Fibroblast of lung (primary cell): ENCODE results near the gene EXOC6B. TPM values are rescaled to one million over a fixed set of nuclear protein-coding genes. Genes with fewer than 3 reads are reported as not detected.

Experiments
- DNase-seq, 2 donors: peaks; one replicate each; pipeline versions ENCODE4 v3.0.0 to v3.0.0-alpha.2; 2010; ENCODE audit warnings: low read depth in 2 of 2
- H2AFZ ChIP-seq: 2 replicates; pipeline ENCODE4 v1.5.1; 2012; ENCODE audit warnings: low read length, control low read depth, inconsistent platforms
- H3K27ac ChIP-seq: 2 replicates; pipeline ENCODE4 v1.5.1; 2011; ENCODE audit warnings: low read length, control low read depth; ENCODE audit not compliant: insufficient read depth
- H3K27me3 ChIP-seq: 2 replicates; pipeline ENCODE4 v1.5.1; 2011; ENCODE audit warnings: mild to moderate bottlenecking, low read length; ENCODE audit not compliant: control insufficient read depth, insufficient read depth
- H3K36me3 ChIP-seq: 2 replicates; pipeline ENCODE4 v1.5.1; 2011; ENCODE audit warnings: low read length; ENCODE audit not compliant: control insufficient read depth, insufficient read depth
- H3K4me1 ChIP-seq: 2 replicates; pipeline ENCODE4 v1.5.1; 2011; ENCODE audit warnings: low read length; ENCODE audit not compliant: control insufficient read depth, insufficient read depth; ENCODE audit errors: extremely low read depth
- H3K4me2 ChIP-seq: 2 replicates; pipeline ENCODE4 v1.5.1; 2011; ENCODE audit warnings: low read length, control low read depth; ENCODE audit not compliant: insufficient read depth; ENCODE audit errors: extremely low read depth
- H3K4me3 ChIP-seq, 4 experiments: fragments of 200-600 bp in 1 of 4; sonication (generic) in 1 of 4; replicated peaks in 1 of 4; 2 replicates each; pipeline ENCODE4 v1.5.1; 2011 to 2016; ENCODE audit warnings: low read length in 4 of 4, low read depth in 3 of 4, mild to moderate bottlenecking in 3 of 4, control low read depth in 2 of 4, inconsistent platforms in 1 of 4, mixed read lengths in 1 of 4; ENCODE audit not compliant: insufficient read depth in 1 of 4; ENCODE audit errors: control extremely low read depth in 1 of 4
- H3K79me2 ChIP-seq: 2 replicates; pipeline ENCODE4 v1.5.1; 2012; ENCODE audit warnings: mild to moderate bottlenecking, low read length, inconsistent platforms; ENCODE audit not compliant: control insufficient read depth, insufficient read depth
- H3K9ac ChIP-seq: 2 replicates; pipeline ENCODE4 v1.5.1; 2011; ENCODE audit warnings: mild to moderate bottlenecking, low read length, control low read depth; ENCODE audit not compliant: insufficient read depth
- H3K9me3 ChIP-seq: 2 replicates; pipeline ENCODE4 v1.5.1; 2012; ENCODE audit warnings: low read depth, low read length; ENCODE audit not compliant: control insufficient read depth, insufficient read depth
- H4K20me1 ChIP-seq: 2 replicates; pipeline ENCODE4 v1.5.1; 2011; ENCODE audit warnings: low read length; ENCODE audit not compliant: control insufficient read depth, insufficient read depth; ENCODE audit errors: extremely low read depth
- CTCF ChIP-seq, 2 donors: IDR thresholded peaks in 1 of 2; conservative IDR thresholded peaks in 1 of 2; 1 replicate in 1 of 2; 2 replicates in 1 of 2; pipeline ENCODE4 v1.5.1; 2011 to 2012; ENCODE audit warnings: low read length in 2 of 2, control low read depth in 1 of 2, inconsistent platforms in 1 of 2, low read depth in 1 of 2, mild to moderate bottlenecking in 1 of 2
- EZH2 ChIP-seq: IDR thresholded peaks from 2 replicates; pipeline ENCODE4 v1.5.1; 2012; ENCODE audit warnings: low read length, control low read depth, mild to moderate bottlenecking; ENCODE audit errors: missing control alignments
- polyA plus RNA-seq, 2 donors: library from polyadenylated mRNA; depleted of rRNA in 1 of 2; stranded (reverse) in 1 of 2; unstranded in 1 of 2; fragments of >200 nt; gene quantifications; 2 replicates each; pipeline ENCODE4 v1.2.1, GENCODE V29; 2011 to 2012; ENCODE audit warnings: missing spikeins in 1 of 2
- total RNA-seq: library from RNA; depleted of rRNA; stranded (reverse); fragments of >200 nt; gene quantifications from 2 replicates; pipeline ENCODE4 v1.2.1, GENCODE V29; 2014

EXOC6B gene
- total and polyA plus RNA-seq, 2 donors (not counting 1 experiment from before 2014, with no cell fraction given), result 26.3 to 36.5 TPM

GRCh38 chr2:72395096-72395495 lies 430.7 kb downstream of the EXOC6B start:
- H3K27me3 ChIP-seq, result no peaks in the 10 kb centered on the region
- no peaks in the 10 kb centered on the region for H3K9me3 ChIP-seq
- no peak overlapping the region for H3K27ac ChIP-seq
- H4K20me1 ChIP-seq, result no peaks in the 10 kb centered on the region
- no peaks in the 10 kb centered on the region for H3K4me1 ChIP-seq
- H3K79me2 ChIP-seq, result no peaks in the 10 kb centered on the region
- H2AFZ ChIP-seq, result no peak overlapping the region
- H3K4me3 ChIP-seq, result no peak overlapping the region
- H3K9ac ChIP-seq, result no peak overlapping the region
- H3K36me3 ChIP-seq, result no peaks in the 10 kb centered on the region
- no peak for DNase-seq
- no peak overlapping the region for H3K4me2 ChIP-seq
- TF ChIP-seq EZH2 (no peak), CTCF (conservative IDR thresholded peaks at IDR 0.05 in 1 of 2, IDR thresholded peaks at IDR 0.05 in 1 of 2; ENCODE audit: low read depth in 1 of 2, low read length in 2 of 2) (no peak)

- no peak for TF ChIP-seq CTCF (conservative IDR thresholded peaks at IDR 0.05 in 1 of 2, IDR thresholded peaks at IDR 0.05 in 1 of 2; ENCODE audit: low read depth in 1 of 2, low read length in 2 of 2)
- TF ChIP-seq EZH2, result no peak
- Histone ChIP-seq H3K27me3 (no peaks in the 10 kb centered on the region), H4K20me1 (no peaks in the 10 kb centered on the region), H2AFZ (no peak overlapping the region), H3K79me2 (no peaks in the 10 kb centered on the region), H3K27ac (no peak overlapping the region), H3K36me3 (no peaks in the 10 kb centered on the region), H3K4me1 (no peaks in the 10 kb centered on the region), H3K4me2 (no peak overlapping the region), H3K9ac (no peak overlapping the region), H3K9me3 (no peaks in the 10 kb centered on the region), H3K4me3 (no peak overlapping the region)
- no peak for DNase-seq
Measured at GRCh38 chr2:72394541-72395070, 431.2 kb downstream of the EXOC6B start.

- Histone ChIP-seq H3K27me3 (no peaks in the 10 kb centered on the region), H3K9me3 (no peaks in the 10 kb centered on the region), H4K20me1 (no peaks in the 10 kb centered on the region), H3K4me1 (no peaks in the 10 kb centered on the region), H3K9ac (no peak overlapping the region), H2AFZ (no peak overlapping the region), H3K27ac (no peak overlapping the region), H3K4me3 (no peak overlapping the region), H3K79me2 (no peaks in the 10 kb centered on the region), H3K36me3 (no peaks in the 10 kb centered on the region), H3K4me2 (no peak overlapping the region)
- TF ChIP-seq EZH2, result no peak
- no peak for TF ChIP-seq CTCF (conservative IDR thresholded peaks at IDR 0.05 in 1 of 2, IDR thresholded peaks at IDR 0.05 in 1 of 2; ENCODE audit: low read depth in 1 of 2, low read length in 2 of 2)
- no peak for DNase-seq
Measured at GRCh38 chr2:72389447-72389846, 436.4 kb downstream of the EXOC6B start.
